GM19023 (cell line): ENCODE measurements around the gene CD86.
"Not testable (repeated sequence)": the region's sequence is repeated elsewhere in the genome, so short reads cannot be mapped to it uniquely, and the experiment has no call there.

Experiments
- ATAC-seq: cut with Tn5 transposase; IDR thresholded peaks from one replicate; pipeline ENCODE4 v1.9.1; 2021; ENCODE audit warnings: mild to moderate bottlenecking, moderate library complexity; ENCODE audit not compliant: unreplicated experiment

Gene CD86

GRCh38 chr3:122148941-122149627, 93.9 kb downstream of the CD86 start:
- no peak for ATAC-seq

- ATAC-seq: no peak
These were observed 96.3 kb downstream of the CD86 start for GRCh38 chr3:122151480-122151879.

GRCh38 chr3:122164983-122165382, 109.8 kb downstream of the CD86 start:
- ATAC-seq: not testable (repeated sequence)

- ATAC-seq: no peak
These were observed 112.5 kb downstream of the CD86 start for GRCh38 chr3:122167630-122168029.

GRCh38 chr3:122168044-122168443, 112.9 kb downstream of the CD86 start:
- no peak for ATAC-seq

- ATAC-seq: no peak
These were observed 114.7 kb downstream of the CD86 start for GRCh38 chr3:122169911-122170310.
